ENCODE measurements around the gene RSPH9.

DNA sequence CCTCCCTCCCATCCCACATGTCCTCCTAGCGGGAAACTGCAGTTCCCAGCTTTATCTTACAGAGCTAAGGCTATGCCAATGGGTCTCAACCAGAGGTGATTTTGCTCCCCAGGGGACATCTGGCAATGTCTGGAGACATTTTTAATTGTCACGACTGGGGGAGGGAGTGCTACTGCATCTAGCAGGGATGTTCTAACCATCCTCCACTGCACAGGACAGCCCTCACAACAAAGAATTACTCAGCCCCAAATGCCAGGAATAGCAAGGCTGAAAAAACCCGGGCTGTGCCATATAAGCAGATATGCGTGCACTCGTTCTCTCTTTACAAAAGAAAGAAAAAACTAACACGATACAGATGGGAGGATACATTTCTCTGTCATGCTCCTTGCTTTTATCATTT, 34.2 kb downstream of the RSPH9 start:
- TF ChIP-seq, protein P1, sequence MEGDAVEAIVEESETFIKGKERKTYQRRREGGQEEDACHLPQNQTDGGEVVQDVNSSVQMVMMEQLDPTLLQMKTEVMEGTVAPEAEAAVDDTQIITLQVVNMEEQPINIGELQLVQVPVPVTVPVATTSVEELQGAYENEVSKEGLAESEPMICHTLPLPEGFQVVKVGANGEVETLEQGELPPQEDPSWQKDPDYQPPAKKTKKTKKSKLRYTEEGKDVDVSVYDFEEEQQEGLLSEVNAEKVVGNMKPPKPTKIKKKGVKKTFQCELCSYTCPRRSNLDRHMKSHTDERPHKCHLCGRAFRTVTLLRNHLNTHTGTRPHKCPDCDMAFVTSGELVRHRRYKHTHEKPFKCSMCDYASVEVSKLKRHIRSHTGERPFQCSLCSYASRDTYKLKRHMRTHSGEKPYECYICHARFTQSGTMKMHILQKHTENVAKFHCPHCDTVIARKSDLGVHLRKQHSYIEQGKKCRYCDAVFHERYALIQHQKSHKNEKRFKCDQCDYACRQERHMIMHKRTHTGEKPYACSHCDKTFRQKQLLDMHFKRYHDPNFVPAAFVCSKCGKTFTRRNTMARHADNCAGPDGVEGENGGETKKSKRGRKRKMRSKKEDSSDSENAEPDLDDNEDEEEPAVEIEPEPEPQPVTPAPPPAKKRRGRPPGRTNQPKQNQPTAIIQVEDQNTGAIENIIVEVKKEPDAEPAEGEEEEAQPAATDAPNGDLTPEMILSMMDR (IDR thresholded peaks at IDR 0.05): no peak
- no peak for TF ChIP-seq EP300 (IDR thresholded peaks at IDR 0.05)

Data from esophagus muscularis mucosa (tissue), 3 donors.